Adrenal gland (tissue), 5 donors: ENCODE measurements around the gene TNFAIP1.

Experiments used
- POLR2A ChIP-seq, 2 donors: fragments of 450-650 bp; IDR thresholded peaks; one replicate each; pipeline ENCODE4 v1.6.1; 2017; ENCODE audit warnings: antibody characterized with exemption in 2 of 2, mild to moderate bottlenecking in 2 of 2, moderate library complexity in 1 of 2
- TF ChIP-seq, protein P1 (sequence below), 6 experiments: fragments of 450-650 bp in 4 of 6; fragments of 200-600 bp in 2 of 6; sonication (generic) in 1 of 6; IDR thresholded peaks; 1 replicate in 5 of 6; 2 replicates in 1 of 6; pipeline versions ENCODE4 v1.5.1 to v1.8.0; 2016 to 2021; ENCODE audit warnings: antibody characterized with exemption in 6 of 6, mild to moderate bottlenecking in 2 of 6, moderate library complexity in 1 of 6
- donor health status: DM: no; HTN: no; CAD: no.

- TF ChIP-seq, protein P1, sequence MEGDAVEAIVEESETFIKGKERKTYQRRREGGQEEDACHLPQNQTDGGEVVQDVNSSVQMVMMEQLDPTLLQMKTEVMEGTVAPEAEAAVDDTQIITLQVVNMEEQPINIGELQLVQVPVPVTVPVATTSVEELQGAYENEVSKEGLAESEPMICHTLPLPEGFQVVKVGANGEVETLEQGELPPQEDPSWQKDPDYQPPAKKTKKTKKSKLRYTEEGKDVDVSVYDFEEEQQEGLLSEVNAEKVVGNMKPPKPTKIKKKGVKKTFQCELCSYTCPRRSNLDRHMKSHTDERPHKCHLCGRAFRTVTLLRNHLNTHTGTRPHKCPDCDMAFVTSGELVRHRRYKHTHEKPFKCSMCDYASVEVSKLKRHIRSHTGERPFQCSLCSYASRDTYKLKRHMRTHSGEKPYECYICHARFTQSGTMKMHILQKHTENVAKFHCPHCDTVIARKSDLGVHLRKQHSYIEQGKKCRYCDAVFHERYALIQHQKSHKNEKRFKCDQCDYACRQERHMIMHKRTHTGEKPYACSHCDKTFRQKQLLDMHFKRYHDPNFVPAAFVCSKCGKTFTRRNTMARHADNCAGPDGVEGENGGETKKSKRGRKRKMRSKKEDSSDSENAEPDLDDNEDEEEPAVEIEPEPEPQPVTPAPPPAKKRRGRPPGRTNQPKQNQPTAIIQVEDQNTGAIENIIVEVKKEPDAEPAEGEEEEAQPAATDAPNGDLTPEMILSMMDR (IDR thresholded peaks at IDR 0.05), result peak in 3 of 6 experiments; percentile 9 to 22 (median 10)
- peak; percentile 20 to 57 for TF ChIP-seq POLR2A (IDR thresholded peaks at IDR 0.05)
Observed at GRCh38 chr17:28318759-28319597, 16.6 kb upstream of the TNFAIP1 start, which contains the start of gene TMEM97.
